GM03348 (cell line): ENCODE data around the gene C4BPB.
A peak's percentile ranks its signal among the peaks of the same experiment; 100 is the strongest.

Experiments used
- DNase-seq: peaks from one replicate; pipeline ENCODE4 v3.0.0; 2012; ENCODE audit warnings: low spot score

The C4BPB gene

DNA sequence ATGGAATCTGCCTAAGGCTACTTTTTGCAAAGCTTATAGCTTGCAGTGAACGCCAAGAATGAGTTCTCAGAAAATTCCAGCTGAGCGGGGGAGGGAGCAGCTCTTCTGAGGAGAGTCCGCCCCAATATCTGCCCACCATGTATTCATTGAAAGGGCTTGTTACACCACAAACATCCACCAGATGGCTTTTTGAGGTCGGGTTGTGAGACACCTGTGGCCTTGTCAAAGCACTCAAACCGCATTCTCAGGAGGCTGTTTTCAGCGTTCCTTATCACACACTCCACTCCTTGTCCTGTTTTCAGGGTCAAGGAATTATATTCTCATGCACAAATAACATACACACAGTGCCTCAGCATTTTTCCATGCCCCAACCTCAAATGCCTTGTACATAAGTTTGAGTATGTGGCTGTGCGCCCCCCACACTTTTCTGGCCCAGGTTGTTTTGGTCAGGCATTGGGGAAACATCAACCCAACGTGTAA is 3.9 kb upstream of the C4BPB start:
- DNase-seq, result peak; percentile 59

DNA sequence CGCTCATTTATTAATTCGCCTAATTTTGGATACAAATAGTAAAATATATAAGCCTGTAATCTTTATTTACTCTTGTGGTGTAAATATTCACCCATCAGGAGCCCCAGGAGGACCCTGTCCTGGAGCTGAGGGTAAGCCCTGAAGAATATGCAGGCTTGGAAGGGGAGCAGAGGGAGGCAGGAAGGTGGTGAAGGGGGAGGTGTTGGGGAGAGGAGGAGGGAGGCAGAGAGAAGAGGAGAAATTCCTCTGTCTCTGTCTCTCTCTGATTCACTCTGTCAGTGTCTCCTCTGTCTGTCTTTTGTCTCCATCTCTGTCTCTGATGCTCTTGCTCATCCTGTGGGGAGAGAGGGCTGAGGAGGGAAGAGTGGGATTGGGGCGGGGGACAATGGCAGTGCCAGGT is 2.8 kb upstream of the C4BPB start:
- DNase-seq, result no peak

DNA sequence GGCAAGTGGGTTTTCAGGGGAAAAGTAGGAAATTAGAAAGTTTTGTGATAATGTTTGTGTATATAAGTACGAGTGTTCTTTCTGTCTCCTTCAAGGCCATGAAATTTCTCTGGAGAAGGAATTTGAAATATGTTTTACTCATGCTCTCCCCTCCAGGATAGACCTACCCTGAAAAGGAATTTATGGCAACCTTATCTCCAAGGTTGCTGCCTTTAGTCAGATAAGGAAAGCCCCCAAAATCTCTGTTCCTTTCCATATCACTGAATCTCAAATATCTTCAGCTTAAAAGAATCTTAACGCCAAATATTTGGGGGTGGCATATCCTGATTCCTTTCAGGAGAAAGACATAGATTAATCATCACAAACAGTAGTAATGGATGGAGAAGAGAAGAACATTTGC is 499 bp upstream of the C4BPB start:
- DNase-seq, result no peak

DNA sequence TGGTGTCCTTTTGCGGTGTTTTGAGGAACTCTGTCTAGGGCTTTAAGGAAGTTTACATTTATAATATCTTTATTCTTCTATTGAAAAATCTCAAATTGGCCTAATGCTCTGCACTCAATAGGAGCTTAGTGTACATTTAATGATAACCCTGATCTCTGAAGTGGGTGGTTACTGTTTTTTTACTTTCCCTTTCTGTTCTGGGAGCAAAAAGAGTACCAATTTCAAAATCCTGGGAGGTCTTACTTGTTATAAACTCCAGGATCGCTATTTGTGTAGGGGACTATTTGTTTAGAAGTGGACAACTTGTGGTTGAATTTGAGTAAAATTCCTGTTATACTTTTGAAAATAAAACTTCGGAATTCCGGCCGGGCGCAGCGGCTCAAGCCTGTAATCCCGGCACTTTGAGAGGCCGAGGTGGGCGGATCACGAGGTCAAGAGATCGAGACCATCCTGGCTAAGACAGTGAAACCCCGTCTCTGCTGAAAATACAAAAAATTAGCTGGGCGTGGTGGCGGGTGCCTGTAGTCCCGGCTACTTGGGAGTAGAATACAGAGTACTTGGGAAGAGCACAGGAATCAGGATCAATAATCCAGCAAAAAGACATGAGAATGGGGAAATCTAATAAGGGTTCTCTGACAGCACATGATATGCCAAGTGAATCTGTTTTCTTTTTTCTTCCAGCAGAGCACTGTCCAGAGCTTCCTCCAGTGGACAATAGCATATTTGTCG is 1.1 kb downstream of the C4BPB start:
- DNase-seq, result no peak

DNA sequence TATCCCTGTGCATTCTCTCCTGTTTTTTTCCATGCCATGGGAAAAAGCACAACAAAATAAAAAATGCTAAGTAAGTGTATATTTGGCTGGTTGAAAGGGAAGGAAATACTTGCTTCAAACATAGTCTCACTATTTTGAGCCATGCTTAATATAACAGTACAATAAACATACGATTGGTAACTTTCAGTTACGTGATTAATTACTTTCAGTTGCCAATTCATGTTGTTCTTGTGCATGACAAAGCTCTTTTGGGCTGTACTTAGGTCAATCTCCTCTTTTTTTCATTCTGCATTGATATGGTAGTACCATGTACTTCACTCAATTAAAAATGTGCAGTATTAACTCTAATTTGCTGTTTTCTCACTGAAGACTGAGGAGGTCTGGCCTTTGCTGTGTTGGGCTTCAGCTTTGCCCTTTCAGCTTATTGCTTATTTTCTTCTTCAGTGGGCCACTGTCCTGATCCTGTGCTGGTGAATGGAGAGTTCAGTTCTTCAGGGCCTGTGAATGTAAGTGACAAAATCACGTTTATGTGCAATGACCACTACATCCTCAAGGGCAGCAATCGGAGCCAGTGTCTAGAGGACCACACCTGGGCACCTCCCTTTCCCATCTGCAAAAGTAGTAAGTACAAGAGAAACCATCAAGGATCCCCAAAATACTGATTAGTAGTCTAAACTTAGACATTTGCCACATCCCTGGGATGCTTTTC is 2.7 kb downstream of the C4BPB start:
- no peak for DNase-seq

DNA sequence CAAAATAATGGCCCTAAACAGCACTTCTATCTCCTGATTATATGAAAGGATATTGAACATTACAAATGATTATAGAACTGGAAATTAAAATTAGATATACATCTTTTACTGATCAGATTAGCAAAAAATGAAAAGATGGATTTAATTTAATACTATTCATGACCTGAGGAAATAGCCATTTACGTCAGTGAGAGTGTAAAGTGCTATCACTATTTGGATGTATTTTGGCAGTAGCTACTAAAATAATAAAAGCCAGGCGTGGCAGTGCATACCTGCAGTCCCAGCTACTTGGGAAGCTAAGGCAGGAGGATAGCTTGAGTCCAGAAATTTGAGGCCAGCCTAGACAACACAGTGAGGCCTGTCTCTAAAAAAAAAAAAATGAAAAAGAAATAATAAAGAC is 5.3 kb downstream of the C4BPB start:
- DNase-seq, result no peak

DNA sequence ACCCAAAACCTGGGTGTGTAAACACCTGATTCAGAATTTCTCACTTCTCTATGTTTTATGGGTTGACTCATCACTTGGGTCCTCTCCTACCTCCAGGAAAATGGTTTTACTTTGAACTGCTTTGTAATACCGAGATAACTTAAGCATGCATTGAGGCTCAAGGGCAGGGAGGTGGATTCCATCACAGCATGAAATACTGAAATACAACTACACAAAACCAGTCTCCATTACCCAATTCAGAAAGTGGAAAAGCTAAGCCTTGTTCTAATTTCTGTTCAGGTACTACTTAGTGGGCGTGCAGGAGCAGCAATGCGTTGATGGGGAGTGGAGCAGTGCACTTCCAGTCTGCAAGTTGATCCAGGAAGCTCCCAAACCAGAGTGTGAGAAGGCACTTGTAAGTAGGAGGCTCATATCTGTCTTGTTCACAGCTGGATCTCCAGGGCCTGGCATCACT is 9.2 kb downstream of the C4BPB start:
- DNase-seq, result no peak

DNA sequence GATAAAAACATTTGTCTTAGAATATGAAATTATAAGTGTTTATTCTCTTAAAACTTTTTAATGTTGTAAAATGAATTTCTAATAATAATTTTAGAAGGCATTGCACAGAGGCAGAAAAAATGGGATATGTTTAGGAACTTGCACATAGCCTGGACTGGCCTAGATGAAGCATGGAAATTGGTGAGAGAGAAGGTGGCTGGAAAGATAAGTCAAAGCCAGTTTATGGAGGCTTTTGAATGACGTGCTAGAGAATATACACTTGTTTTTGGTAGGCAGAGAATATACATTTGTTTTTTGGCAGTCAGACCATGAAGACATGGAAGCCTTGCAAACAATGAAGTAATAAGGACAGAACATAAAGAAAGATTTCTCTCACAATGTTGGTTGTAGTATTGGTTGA is 13.1 kb downstream of the C4BPB start:
- no peak for DNase-seq

DNA sequence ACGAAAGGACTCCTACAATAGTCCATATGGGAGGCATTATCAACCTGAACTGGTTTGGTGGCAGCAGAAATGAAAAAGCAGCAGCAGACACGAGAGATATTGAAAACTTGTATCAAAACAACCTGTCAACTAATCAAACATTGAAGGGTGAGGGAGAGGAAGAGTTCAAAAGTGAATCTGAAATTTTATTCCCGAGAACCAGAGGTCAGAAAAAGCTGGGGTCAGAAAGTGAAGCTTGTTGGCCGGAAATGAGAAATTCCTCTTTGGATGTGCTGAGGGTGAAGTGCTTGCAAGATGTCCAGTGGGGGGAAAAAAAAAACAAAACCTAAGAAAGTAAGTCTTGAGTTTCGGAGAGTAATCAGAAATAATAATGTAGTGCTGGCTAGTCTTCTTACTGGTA is 13.5 kb downstream of the C4BPB start:
- DNase-seq, result no peak

DNA sequence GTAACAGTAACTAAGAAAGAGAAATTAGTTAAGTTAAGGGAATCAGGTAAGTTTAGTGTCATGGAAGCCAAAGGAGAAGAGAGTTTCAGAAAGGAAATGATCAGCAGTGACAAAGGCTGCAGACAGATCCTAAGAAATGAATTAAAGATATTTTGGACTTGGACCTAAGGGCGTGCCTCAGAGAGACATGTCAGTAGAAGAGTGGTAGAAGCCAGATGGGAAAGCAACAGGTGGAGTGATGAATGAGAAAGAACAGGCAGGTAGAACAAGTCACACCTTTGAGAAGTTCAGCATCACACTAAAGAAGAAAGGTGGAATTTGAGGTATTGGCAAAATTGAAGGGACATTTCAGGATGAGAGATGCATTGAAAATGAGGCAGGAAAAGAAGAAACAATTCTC is 14.0 kb downstream of the C4BPB start:
- no peak for DNase-seq

DNA sequence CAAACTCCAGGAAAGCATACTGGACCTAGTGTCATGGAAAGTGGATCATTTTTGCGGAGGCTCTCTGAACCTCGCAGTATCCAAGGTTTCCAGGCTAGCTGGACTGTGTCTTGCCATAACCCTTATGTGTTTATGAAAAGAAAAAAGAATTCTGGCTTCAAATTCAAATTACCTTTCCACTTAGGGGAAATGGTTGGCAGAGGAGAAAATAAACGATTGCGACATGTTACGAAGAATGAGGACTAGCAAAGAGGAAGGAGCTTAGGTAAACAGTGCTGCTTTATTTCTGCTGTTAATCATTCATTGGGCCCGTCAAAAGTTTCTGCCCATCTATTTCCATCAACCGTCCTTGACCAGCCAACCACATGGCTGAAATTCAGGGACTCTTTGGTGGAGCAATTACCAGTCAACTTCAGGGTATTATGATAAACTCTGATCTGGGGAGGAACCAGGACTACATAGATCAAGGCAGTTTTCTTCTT is 15.3 kb downstream of the C4BPB start, which contains the start of gene C4BPA:
Gene C4BPA, plus strand, starts transcription at position 342 of the 482 bp plus-strand sequence. CDS start 8,793 bp downstream, outside the sequence.
- DNase-seq, result no peak

DNA sequence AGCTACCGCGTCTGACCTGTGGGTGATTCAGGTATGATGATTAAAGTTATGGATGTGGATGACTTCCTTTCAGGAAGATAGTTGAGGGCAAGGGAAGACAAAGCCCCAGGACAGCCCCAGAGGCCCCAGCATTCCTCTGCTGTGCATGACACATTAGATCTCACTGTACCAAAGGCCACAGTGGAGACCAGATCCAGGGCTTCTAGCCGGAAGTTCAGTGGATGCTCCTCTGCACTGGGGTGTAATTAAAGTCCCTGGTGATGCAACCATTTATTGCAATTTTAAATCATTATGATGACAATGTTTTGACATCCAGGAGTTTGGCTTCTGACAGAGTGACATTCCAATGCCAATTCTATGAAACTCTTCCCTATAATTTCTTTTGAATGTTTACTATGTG is 20.3 kb downstream of the C4BPB start:
- DNase-seq, result no peak

DNA sequence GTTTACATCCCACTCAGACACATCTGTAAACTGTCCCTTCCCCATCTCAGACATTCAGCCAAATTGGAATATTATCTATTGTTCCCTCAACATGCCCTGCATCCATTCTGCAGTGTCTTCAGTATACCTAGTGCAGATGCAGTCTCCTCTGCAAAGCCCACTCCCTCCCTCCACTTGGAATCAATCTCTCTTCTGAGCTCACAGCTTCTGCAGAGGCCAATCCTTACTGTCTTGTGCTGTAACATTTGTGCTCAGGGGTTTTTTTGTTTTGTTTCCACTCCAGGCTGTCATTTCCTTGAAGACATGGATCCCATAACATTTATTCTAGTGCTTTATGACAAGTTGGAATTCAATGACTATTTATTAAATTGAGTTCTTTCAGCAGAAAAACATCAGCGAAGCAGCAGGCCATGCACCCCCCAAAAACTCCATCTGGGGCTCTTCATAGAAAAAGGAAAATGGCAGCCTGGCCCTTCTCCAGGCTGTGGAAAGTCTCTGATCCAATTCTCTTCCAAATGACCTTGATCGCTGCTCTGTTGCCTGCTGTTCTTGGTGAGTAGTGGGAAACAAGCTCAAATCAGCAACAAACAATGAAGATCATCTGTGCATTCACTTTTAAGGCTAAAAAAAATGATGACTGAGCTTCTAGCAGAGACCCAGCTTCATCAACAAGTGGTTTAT is 24.1 kb downstream of the C4BPB start:
- no peak for DNase-seq

DNA sequence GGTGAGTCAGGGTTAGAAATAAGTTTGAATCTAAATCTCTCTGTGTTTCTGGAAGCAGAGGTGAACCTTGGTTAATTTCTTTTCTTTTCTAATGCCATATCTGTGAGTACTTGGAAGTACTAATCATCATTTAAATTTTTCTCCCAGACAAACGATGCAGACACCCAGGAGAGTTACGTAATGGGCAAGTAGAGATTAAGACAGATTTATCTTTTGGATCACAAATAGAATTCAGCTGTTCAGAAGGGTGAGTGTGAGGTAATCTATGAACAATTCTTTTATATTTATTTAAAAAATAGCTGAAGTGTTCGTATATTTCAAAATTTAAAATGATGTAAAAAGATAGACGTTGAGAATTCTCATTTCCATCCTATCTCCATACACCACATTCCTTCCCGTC is 26.6 kb downstream of the C4BPB start:
- peak; percentile 15 for DNase-seq

DNA sequence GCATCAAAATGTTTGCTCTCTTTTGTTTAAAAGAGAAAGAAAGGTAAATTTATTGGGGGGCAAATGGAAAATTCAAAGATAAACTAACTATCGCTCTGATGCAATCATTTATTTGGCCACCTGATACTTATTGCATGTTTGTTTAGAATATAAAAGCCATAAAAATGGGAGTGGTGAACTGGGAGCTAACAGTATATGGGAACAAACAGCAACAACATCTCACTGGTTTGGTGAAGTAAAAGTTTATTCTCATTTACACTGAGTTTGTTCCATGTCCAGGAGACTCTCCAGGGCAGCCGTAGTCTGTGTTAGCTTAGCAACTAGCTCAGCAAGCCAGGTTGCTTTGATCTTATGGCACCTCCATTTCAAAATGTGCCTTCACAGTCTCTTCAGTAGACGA is 35.7 kb downstream of the C4BPB start:
- no peak for DNase-seq

DNA sequence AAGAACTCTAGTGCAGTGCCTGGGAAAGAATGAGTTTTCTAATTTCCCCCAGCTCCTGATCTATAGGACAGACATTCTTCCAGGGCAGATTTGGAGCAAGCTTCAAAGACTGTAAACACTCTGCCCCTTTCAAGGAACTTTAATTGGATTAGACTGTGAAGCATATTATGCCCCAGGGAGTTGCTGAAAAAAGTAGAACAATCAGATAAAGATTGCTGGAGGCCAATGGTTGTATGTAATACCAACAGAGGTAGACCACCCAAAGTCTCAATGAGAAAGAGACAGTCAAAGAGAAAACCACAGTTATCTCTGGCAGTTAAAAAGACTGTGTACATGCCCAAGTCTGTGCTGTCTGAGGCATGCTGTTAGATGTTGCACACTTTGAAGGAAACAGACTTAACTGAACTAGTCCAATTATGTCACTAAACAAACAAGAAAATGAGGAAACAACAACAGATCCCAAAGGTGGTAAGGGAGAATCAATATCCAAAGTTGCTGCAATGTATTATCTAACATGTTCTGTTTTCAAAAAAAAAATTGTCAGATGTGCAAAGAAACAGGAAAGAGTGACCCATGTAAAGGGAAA is 39.8 kb downstream of the C4BPB start:
- DNase-seq, result no peak

DNA sequence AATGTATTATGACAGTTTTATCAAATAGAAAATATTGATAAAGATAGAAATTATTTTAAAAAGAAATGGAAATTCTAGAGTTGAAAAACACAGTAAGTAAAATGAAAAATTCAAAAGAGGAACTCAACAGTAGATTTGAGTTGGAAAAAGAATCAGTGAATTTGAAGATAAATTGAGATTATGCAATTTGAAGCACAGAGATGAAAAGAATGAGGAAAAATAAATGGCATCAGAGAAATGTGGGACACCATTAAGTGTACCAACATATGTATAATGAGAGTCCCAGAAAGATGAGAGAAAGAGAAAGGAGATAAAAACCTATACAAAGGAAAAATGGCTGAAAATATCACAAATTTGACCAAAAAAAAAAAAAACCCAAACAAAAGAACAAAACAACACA is 40.4 kb downstream of the C4BPB start:
- no peak for DNase-seq

DNA sequence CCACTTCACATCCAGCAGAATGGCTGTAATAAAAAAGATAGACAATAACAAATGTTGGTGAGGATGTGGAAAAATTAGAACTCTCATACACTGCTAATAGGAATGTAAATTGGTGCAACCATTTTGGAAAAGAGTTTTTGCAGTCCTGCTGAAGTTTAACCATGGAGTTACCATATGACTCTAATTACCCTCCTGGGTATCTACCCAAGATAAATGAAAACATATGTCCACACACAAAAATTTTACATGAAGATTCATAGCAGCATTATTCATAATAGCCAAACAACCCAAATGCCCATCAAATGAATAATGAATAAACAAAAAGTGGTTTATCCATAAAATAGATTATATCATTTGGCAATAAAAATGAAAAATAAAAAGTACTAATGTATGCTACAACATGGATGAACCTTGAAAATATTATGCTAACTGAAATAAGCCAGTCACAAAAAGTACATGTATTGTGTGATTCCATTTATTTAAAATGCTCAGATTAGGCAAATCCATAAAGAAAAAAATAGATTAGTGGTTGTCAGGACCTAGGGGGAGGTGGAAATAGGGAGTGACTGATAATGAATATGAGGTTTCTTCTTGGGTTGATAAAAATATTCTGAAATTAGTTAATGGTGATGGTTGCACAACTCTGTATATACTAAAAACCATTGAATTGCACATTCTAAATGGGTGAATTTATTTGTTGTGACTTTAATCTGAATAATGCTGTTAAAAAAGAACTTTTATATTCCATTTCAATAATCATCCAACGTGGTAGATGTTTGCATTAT is 41.8 kb downstream of the C4BPB start:
- DNase-seq, result no peak

DNA sequence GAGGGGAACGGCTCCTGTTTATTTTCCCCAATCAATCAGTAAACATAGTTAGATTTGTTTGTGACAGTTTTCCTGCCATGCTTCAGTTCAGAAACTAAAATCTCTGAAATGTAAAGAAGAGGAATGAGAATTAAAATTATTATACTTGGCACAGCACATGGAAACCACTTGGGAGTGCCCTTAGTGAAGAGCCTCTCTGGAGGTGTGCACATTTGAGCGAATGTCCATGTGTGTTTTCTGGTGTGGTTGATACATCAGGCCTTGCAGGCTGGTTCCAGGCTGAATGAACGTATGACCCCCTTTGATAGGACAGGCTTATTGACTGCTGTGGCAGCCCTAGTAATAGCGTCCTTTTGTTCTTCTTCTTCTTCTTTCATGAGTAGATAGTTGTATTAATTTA is 42.5 kb downstream of the C4BPB start:
- DNase-seq, result no peak

DNA sequence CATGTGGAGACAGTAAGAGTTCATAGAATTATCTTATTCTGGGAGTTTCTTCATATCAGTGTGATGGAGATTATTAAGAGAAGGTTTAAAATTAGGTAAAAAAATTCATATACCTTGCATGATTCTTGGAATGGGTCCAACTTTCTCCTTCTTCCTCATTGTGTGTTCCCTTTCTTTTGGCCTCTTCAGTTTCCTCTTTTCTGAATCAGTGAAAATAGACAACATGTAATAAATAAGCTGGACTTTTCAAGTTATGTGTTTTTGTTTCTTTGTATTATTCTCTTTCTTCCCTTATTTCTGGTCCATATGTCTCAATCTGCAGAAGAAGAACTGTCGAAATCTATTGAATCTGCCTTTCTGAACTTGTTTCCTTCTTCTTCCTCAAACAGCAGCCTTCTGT is 45.9 kb downstream of the C4BPB start:
- DNase-seq, result no peak

DNA sequence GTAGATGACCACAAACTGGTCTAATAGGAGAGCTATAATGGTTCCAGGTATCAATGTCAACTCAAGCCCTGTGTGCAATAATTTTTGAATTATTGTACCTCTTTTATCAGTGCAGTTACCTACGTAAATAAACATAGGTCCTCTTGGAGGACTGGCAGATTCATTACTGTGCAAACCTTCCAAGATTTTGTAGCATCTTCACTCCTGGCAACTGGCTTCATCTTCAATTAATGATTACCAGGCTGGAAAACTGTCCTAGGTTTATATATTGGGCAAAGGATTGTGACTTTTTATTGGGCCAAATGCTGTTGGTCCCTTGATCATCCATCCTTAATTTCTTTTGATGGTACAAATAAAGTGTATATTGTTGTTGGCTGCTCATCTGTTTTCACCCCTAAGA is 51.0 kb downstream of the C4BPB start:
- no peak for DNase-seq

DNA sequence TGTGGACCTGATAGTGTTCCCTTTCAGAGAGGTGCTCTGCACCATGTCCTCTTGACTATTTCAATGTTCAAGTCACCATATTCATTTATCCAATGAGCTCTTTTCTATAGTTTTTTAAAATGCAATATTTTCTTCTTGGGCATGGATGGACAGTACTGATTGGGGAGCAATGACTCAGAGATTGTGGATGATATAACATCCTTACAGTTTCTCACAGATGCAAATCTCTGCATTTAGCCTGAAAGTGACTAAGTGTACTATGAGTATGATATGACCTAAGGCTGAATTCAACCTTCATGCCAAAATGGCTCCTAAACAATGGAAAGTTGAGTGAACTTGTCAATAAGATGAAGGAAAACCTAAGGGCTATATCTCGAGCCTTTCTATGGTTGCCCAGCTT is 51.9 kb downstream of the C4BPB start:
- DNase-seq, result no peak
